Breast epithelium (tissue), 3 donors: ENCODE measurements around the gene GPR21.

Experiments
- POLR2A ChIP-seq: fragments of 450-650 bp; IDR thresholded peaks from one replicate; pipeline ENCODE4 v1.6.1; 2016; ENCODE audit warnings: antibody characterized with exemption, mild to moderate bottlenecking, moderate library complexity
- POLR2AphosphoS5 ChIP-seq, 3 donors: sonication (generic); formaldehyde crosslinking; IDR thresholded peaks; one replicate each; pipeline ENCODE4 v1.6.1; 2017; ENCODE audit warnings: antibody characterized with exemption in 3 of 3
- TF ChIP-seq, protein P1 (sequence below), 3 donors: fragments of 450-650 bp; IDR thresholded peaks; one replicate each; pipeline ENCODE4 v1.5.1; 2016 to 2017; ENCODE audit warnings: antibody characterized with exemption in 3 of 3, mild to moderate bottlenecking in 3 of 3, moderate library complexity in 3 of 3

- TF ChIP-seq, protein P1, sequence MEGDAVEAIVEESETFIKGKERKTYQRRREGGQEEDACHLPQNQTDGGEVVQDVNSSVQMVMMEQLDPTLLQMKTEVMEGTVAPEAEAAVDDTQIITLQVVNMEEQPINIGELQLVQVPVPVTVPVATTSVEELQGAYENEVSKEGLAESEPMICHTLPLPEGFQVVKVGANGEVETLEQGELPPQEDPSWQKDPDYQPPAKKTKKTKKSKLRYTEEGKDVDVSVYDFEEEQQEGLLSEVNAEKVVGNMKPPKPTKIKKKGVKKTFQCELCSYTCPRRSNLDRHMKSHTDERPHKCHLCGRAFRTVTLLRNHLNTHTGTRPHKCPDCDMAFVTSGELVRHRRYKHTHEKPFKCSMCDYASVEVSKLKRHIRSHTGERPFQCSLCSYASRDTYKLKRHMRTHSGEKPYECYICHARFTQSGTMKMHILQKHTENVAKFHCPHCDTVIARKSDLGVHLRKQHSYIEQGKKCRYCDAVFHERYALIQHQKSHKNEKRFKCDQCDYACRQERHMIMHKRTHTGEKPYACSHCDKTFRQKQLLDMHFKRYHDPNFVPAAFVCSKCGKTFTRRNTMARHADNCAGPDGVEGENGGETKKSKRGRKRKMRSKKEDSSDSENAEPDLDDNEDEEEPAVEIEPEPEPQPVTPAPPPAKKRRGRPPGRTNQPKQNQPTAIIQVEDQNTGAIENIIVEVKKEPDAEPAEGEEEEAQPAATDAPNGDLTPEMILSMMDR (IDR thresholded peaks at IDR 0.05): no peak
- no peak for TF ChIP-seq POLR2AphosphoS5 (IDR thresholded peaks at IDR 0.05)
- TF ChIP-seq POLR2A: no peak
Observed at GRCh38 chr9:123046406-123047195, 13.1 kb downstream of the GPR21 start.
